DND-41 (cell line): Measurements from ENCODE around the gene SLC31A1.

Source experiments
- ATAC-seq: fragments of 200-7000 bp; cut with Tn5 transposase; 3 replicates; pipeline ENCODE4 v1.9.1; 2021; ENCODE audit warnings: low read depth; ENCODE audit not compliant: insufficient read depth
- DNase-seq: peaks from one replicate; pipeline ENCODE4 v3.0.0-alpha.2; 2020
- H2AFZ ChIP-seq: 2 replicates; pipeline ENCODE4 v1.6.0; 2012; ENCODE audit warnings: low read depth, low read length
- H3K27ac ChIP-seq: 2 replicates; pipeline ENCODE4 v1.5.1; 2012; ENCODE audit warnings: low read length, inconsistent platforms
- H3K27me3 ChIP-seq: fragments of 200-600 bp; sonication (generic); 2 replicates; pipeline ENCODE4 v1.6.0; 2012; ENCODE audit warnings: low read length, mild to moderate bottlenecking, inconsistent platforms; ENCODE audit not compliant: insufficient read depth, poor library complexity
- H3K36me3 ChIP-seq: 2 replicates; pipeline ENCODE4 v1.5.1; 2012; ENCODE audit warnings: low read length, inconsistent platforms; ENCODE audit not compliant: insufficient read depth
- H3K4me1 ChIP-seq: 2 replicates; pipeline ENCODE4 v1.5.1; 2012; ENCODE audit warnings: mild to moderate bottlenecking, low read length; ENCODE audit not compliant: insufficient read depth
- H3K4me2 ChIP-seq: 2 replicates; pipeline ENCODE4 v1.6.0; 2012; ENCODE audit warnings: mild to moderate bottlenecking, moderate library complexity, low read length, inconsistent platforms; ENCODE audit not compliant: insufficient read depth
- H3K4me3 ChIP-seq, 2 experiments: fragments of 200-600 bp in 1 of 2; shearing (Covaris generic) in 1 of 2; 2 replicates each; pipeline ENCODE4 v1.5.1; 2012 to 2016; ENCODE audit warnings: inconsistent platforms in 2 of 2, low read length in 2 of 2, mild to moderate bottlenecking in 2 of 2, low read depth in 1 of 2, moderate library complexity in 1 of 2
- H3K79me2 ChIP-seq: 2 replicates; pipeline ENCODE4 v1.6.0; 2012; ENCODE audit warnings: low read length, inconsistent platforms; ENCODE audit not compliant: insufficient read depth
- H3K9ac ChIP-seq: 2 replicates; pipeline ENCODE4 v1.6.0; 2012; ENCODE audit warnings: low read depth, mild to moderate bottlenecking, inconsistent platforms, low read length, moderate library complexity
- H3K9me3 ChIP-seq: 2 replicates; pipeline ENCODE4 v1.5.1; 2012; ENCODE audit warnings: low read length, moderate library complexity, mild to moderate bottlenecking, inconsistent platforms; ENCODE audit not compliant: insufficient read depth, severe bottlenecking
- H4K20me1 ChIP-seq: 2 replicates; pipeline ENCODE4 v1.6.0; 2012; ENCODE audit warnings: low read length; ENCODE audit not compliant: insufficient read depth
- EZH2 ChIP-seq: IDR thresholded peaks from 3 replicates; pipeline ENCODE4 v1.6.1; 2012; ENCODE audit warnings: borderline replicate concordance, low read depth, mild to moderate bottlenecking, moderate library complexity, low read length, inconsistent platforms; ENCODE audit not compliant: severe bottlenecking
- TF ChIP-seq, protein P1 (sequence below): IDR thresholded peaks from 2 replicates; pipeline ENCODE4 v1.5.1; 2012; ENCODE audit warnings: borderline replicate concordance, low read length, moderate library complexity, mild to moderate bottlenecking; ENCODE audit not compliant: poor library complexity, severe bottlenecking; ENCODE audit errors: extremely low read depth

The SLC31A1 gene

DNA sequence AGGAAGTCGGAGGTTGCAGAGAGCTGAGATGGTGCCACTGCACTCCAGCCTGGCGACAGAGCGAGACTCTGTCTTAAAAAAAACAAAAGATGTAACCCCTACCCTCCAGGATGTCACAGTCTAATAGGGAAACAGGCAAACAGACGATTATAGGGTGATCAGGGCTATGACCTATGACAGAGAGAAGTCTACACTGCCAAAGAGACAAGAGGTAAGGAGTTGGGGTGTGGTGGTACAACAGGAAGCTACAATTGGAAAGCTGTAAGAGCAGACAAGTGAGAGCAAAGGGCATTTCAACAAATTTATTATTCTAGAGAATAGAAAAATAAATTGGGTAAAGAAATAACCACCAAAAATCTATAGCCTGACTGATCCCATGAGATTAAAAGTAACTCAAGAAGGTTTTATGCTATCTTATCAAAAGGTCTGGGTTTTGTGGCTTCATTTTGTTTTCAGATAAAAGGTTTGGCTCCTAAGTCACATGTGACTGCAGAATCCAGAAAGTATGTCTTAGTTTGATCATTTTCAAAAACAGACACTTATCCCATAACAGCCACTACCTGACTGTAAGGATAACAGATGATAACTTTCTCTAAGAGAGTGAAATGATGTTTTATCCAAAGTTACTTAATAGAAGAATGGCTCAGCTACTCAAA, 46.7 kb downstream of the SLC31A1 start:
- Histone ChIP-seq H3K9me3 (no peaks in the 10 kb centered on the region), H3K4me2 (no peak overlapping the region), H3K36me3 (peaks cover 51% of the 10 kb centered on the region), H4K20me1 (no peaks in the 10 kb centered on the region), H3K27ac (no peak overlapping the region), H3K4me3 (no peak overlapping the region), H3K9ac (no peak overlapping the region), H3K27me3 (no peaks in the 10 kb centered on the region), H3K79me2 (no peaks in the 10 kb centered on the region), H2AFZ (no peak overlapping the region), H3K4me1 (no peaks in the 10 kb centered on the region)
- no peak for DNase-seq
- ATAC-seq: no peak
- TF ChIP-seq EZH2: no peak
- TF ChIP-seq, protein P1, sequence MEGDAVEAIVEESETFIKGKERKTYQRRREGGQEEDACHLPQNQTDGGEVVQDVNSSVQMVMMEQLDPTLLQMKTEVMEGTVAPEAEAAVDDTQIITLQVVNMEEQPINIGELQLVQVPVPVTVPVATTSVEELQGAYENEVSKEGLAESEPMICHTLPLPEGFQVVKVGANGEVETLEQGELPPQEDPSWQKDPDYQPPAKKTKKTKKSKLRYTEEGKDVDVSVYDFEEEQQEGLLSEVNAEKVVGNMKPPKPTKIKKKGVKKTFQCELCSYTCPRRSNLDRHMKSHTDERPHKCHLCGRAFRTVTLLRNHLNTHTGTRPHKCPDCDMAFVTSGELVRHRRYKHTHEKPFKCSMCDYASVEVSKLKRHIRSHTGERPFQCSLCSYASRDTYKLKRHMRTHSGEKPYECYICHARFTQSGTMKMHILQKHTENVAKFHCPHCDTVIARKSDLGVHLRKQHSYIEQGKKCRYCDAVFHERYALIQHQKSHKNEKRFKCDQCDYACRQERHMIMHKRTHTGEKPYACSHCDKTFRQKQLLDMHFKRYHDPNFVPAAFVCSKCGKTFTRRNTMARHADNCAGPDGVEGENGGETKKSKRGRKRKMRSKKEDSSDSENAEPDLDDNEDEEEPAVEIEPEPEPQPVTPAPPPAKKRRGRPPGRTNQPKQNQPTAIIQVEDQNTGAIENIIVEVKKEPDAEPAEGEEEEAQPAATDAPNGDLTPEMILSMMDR: no peak

DNA sequence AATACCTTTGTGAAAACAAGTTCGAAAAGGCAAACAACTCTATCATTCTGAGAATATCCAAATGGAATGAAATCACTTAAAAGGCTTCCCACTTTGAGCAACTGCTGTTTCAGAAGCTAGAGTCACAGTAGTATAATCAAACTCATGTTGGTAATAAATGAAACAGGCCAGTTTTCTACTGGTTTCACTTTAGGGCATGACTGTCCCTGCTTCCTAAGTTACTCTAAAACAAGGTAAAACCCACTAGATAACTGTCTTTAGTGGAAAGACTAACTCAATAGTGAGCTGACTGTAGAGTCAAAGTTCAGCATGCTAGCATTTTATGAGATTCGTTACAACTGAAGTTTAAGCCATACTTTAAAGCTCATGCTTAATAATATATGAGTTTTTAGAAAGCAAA, 48.0 kb downstream of the SLC31A1 start:
- H3K36me3 ChIP-seq: peaks cover 56% of the 10 kb centered on the region
- H3K9ac ChIP-seq: no peak overlapping the region
- no peak overlapping the region for H3K27ac ChIP-seq
- H3K27me3 ChIP-seq: no peaks in the 10 kb centered on the region
- peaks cover 12% of the 10 kb centered on the region for H3K79me2 ChIP-seq
- H4K20me1 ChIP-seq: no peaks in the 10 kb centered on the region; the same call in 1 of the 2 replicates
- TF ChIP-seq EZH2: no peak
- TF ChIP-seq, protein P1: no peak
- H3K4me3 ChIP-seq: no peak overlapping the region
- peaks cover 10% of the 10 kb centered on the region for H3K4me1 ChIP-seq
- H2AFZ ChIP-seq: no peak overlapping the region
- ATAC-seq (no peak), DNase-seq (no peak)
- no peak overlapping the region for H3K4me2 ChIP-seq
- no peaks in the 10 kb centered on the region for H3K9me3 ChIP-seq

DNA sequence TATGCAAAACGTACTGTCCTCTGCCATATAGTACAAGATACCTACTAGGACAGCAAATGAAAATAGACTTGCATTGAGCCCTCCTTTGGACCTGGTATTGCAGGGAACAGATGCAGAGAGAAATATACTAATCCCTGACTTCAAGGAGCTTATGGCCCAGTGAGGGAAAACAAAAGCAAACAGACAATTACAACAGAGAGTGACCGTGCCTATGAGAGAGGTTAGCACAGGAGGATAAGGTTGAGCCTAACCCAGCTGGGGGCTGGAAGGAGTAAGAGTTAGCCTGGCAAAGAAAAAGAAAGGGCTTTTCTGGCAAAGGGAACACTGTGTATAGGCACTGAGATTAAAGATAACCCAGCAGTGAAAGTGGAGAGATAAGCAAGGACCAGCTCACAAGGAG, 48.5 kb downstream of the SLC31A1 start:
- peaks cover 17% of the 10 kb centered on the region for H3K79me2 ChIP-seq
- H4K20me1 ChIP-seq: no peaks in the 10 kb centered on the region; the same call in 1 of the 2 replicates
- no peaks in the 10 kb centered on the region for H3K9me3 ChIP-seq
- no peak for TF ChIP-seq EZH2
- TF ChIP-seq, protein P1: no peak
- H3K4me3 ChIP-seq: no peak overlapping the region
- H3K27ac ChIP-seq: no peak overlapping the region
- peaks cover 15% of the 10 kb centered on the region for H3K4me1 ChIP-seq
- DNase-seq: no peak
- ATAC-seq: no peak
- H3K27me3 ChIP-seq: no peaks in the 10 kb centered on the region
- H3K4me2 ChIP-seq: no peak overlapping the region
- no peak overlapping the region for H3K9ac ChIP-seq
- H2AFZ ChIP-seq: no peak overlapping the region
- H3K36me3 ChIP-seq: peaks cover 56% of the 10 kb centered on the region
